SK-N-SH treated with all-trans-retinoic acid at 6 μM for 48 hours (cell line): ENCODE data around the gene CACNB4.

Experiments
- ARNTL ChIP-seq: fragments of 450-650 bp; formaldehyde crosslinking; IDR thresholded peaks from 2 replicates; pipeline ENCODE4 v1.5.0; 2020; ENCODE audit warnings: low read depth, mild to moderate bottlenecking, moderate library complexity, borderline replicate concordance
- GLIS3 ChIP-seq: fragments of 250-450 bp; sonication (Bioruptor Pico); IDR thresholded peaks from 2 replicates; pipeline ENCODE4 v1.5.0; 2020; ENCODE audit warnings: mild to moderate bottlenecking, moderate library complexity
- RARB ChIP-seq: fragments of 250-450 bp; sonication (Bioruptor Pico); IDR thresholded peaks from 2 replicates; pipeline ENCODE4 v1.8.0; 2021; ENCODE audit warnings: mild to moderate bottlenecking, moderate library complexity
- ZFP3 ChIP-seq: fragments of 250-450 bp; sonication (Bioruptor Pico); IDR thresholded peaks from 2 replicates; pipeline ENCODE4 v1.5.0; 2020; ENCODE audit warnings: mild to moderate bottlenecking, moderate library complexity
- ZFP30 ChIP-seq: fragments of 450-650 bp; formaldehyde crosslinking; IDR thresholded peaks from 2 replicates; pipeline ENCODE4 v1.5.0; 2022; ENCODE audit warnings: mild to moderate bottlenecking, moderate library complexity
- ZNF565 ChIP-seq: fragments of 450-650 bp; formaldehyde crosslinking; conservative IDR thresholded peaks from 2 replicates; pipeline ENCODE4 v1.5.0; 2020; ENCODE audit warnings: low read depth, mild to moderate bottlenecking, moderate library complexity
- TF ChIP-seq, protein P1 (sequence below): fragments of 250-450 bp; sonication (Bioruptor Pico); IDR thresholded peaks from 2 replicates; pipeline ENCODE4 v1.8.0; 2020; ENCODE audit warnings: mild to moderate bottlenecking, moderate library complexity, borderline replicate concordance
- TF ChIP-seq, protein P2 (sequence below): fragments of 250-450 bp; sonication (Bioruptor Pico); IDR thresholded peaks from 2 replicates; pipeline ENCODE4 v1.5.1; 2020; ENCODE audit warnings: low read depth, mild to moderate bottlenecking, moderate library complexity

DNA sequence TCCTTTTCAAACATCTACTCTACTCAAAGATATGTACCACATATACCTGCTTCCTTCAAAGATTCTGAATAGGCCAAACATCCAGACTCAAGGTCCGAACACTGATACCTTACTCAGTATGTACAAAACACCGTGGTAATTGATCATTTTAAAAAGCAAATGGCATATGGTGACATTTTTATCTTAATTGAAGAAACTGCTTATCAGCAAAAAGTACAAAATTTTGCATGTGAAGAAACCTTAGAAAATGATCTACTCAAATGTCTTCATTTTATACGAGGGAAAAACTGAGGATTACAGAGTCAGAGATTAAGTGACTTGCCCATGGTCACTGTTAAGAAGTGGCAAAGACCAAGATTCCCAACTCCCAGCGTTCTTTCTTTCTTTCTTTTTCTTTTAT, 133.0 kb downstream of the CACNB4 start:
- TF ChIP-seq ARNTL (CRISPR knock-in tag) (no peak), ZFP30 (CRISPR knock-in tag) (no peak), GLIS3 (CRISPR knock-in tag) (no peak), ZFP3 (no peak), RARB (CRISPR knock-in tag) (no peak), ZNF565 (CRISPR knock-in tag) (no peak)
- TF ChIP-seq, protein P1, sequence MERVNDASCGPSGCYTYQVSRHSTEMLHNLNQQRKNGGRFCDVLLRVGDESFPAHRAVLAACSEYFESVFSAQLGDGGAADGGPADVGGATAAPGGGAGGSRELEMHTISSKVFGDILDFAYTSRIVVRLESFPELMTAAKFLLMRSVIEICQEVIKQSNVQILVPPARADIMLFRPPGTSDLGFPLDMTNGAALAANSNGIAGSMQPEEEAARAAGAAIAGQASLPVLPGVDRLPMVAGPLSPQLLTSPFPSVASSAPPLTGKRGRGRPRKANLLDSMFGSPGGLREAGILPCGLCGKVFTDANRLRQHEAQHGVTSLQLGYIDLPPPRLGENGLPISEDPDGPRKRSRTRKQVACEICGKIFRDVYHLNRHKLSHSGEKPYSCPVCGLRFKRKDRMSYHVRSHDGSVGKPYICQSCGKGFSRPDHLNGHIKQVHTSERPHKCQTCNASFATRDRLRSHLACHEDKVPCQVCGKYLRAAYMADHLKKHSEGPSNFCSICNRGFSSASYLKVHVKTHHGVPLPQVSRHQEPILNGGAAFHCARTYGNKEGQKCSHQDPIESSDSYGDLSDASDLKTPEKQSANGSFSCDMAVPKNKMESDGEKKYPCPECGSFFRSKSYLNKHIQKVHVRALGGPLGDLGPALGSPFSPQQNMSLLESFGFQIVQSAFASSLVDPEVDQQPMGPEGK = no peak
- TF ChIP-seq, protein P2, sequence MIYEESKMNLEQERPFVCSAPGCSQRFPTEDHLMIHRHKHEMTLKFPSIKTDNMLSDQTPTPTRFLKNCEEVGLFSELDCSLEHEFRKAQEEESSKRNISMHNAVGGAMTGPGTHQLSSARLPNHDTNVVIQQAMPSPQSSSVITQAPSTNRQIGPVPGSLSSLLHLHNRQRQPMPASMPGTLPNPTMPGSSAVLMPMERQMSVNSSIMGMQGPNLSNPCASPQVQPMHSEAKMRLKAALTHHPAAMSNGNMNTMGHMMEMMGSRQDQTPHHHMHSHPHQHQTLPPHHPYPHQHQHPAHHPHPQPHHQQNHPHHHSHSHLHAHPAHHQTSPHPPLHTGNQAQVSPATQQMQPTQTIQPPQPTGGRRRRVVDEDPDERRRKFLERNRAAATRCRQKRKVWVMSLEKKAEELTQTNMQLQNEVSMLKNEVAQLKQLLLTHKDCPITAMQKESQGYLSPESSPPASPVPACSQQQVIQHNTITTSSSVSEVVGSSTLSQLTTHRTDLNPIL = no peak
